Embryonic facial prominence (tissue), 1 donor: ENCODE results near the gene NEU4.
"Not testable (repeated sequence)": the region's sequence is repeated elsewhere in the genome, so short reads cannot be mapped to it uniquely, and the experiment has no call there.

Experiments
- DNase-seq: peaks from one replicate; pipeline ENCODE4 v3.0.0-alpha.2; 2016; ENCODE audit errors: extremely low spot score

NEU4 gene

GRCh38 chr2:241775223-241776177 is 33.5 kb upstream of the NEU4 start:
- DNase-seq = no peak

GRCh38 chr2:241776336-241777169 is 32.4 kb upstream of the NEU4 start, which contains the start of gene GAL3ST2:
Gene GAL3ST2, plus strand, starts transcription at chr2:241776822. Its CDS starts 134 bp downstream, at chr2:241776956.
- no peak for DNase-seq

GRCh38 chr2:241777170-241777685 is 31.8 kb upstream of the NEU4 start:
- DNase-seq = no peak

GRCh38 chr2:241777686-241778627 is 31.0 kb upstream of the NEU4 start:
- no peak for DNase-seq

GRCh38 chr2:241780939-241781569 is 27.9 kb upstream of the NEU4 start:
- DNase-seq = no peak

GRCh38 chr2:241782053-241782452 is 26.9 kb upstream of the NEU4 start:
- not testable (repeated sequence) for DNase-seq

GRCh38 chr2:241788135-241788534 is 20.9 kb upstream of the NEU4 start:
- no peak for DNase-seq

GRCh38 chr2:241788572-241788971 is 20.4 kb upstream of the NEU4 start:
- DNase-seq = no peak

- DNase-seq = not testable (repeated sequence)
These were observed 17.6 kb upstream of the NEU4 start for GRCh38 chr2:241791385-241791784.

- no peak for DNase-seq
These were observed 15.6 kb upstream of the NEU4 start for GRCh38 chr2:241793385-241793784.

- DNase-seq = no peak
These were observed 14.7 kb upstream of the NEU4 start for GRCh38 chr2:241794250-241794823.

- DNase-seq = no peak
These were observed 13.7 kb upstream of the NEU4 start for GRCh38 chr2:241795021-241795999.

GRCh38 chr2:241796209-241796608 is 12.8 kb upstream of the NEU4 start:
- DNase-seq = no peak

- DNase-seq = no peak
These were observed 12.3 kb upstream of the NEU4 start for GRCh38 chr2:241796610-241797138.

- DNase-seq = no peak
These were observed 11.4 kb upstream of the NEU4 start for GRCh38 chr2:241797441-241798080.

GRCh38 chr2:241798081-241798630 is 10.8 kb upstream of the NEU4 start:
- no peak for DNase-seq

GRCh38 chr2:241798631-241799521 is 10.1 kb upstream of the NEU4 start:
- DNase-seq = no peak
